Nephron progenitor cell (in vitro differentiated cells): ENCODE data around the gene ETDC.
"Not testable (repeated sequence)": the region's sequence is repeated elsewhere in the genome, so short reads cannot be mapped to it uniquely, and the experiment has no call there.

Experiments
- DNase-seq: peaks from one replicate; pipeline ENCODE4 v3.0.0; 2021
- H3K27ac Mint-ChIP-seq: 2 replicates; pipeline ENCODE4 v1.8.0; 2021; ENCODE audit warnings: mild to moderate bottlenecking, moderate library complexity, mixed read lengths
- H3K27me3 Mint-ChIP-seq: 2 replicates; pipeline ENCODE4 v1.8.0; 2021; ENCODE audit warnings: mild to moderate bottlenecking, low read depth, mixed read lengths; ENCODE audit not compliant: poor library complexity
- H3K36me3 Mint-ChIP-seq: 2 replicates; pipeline ENCODE4 v1.8.0; 2021; ENCODE audit warnings: low read depth, mixed read lengths
- H3K4me1 Mint-ChIP-seq: 2 replicates; pipeline ENCODE4 v1.8.0; 2021; ENCODE audit warnings: mixed read lengths
- H3K4me3 Mint-ChIP-seq: 2 replicates; pipeline ENCODE4 v1.8.0; 2021; ENCODE audit warnings: mild to moderate bottlenecking, moderate library complexity, mixed read lengths
- H3K9me3 Mint-ChIP-seq: 2 replicates; pipeline ENCODE4 v1.8.0; 2021; ENCODE audit warnings: mild to moderate bottlenecking, moderate library complexity, mixed read lengths
- CTCF ChIP-seq: fragments of 200-600 bp; sonication (generic); IDR thresholded peaks from 2 replicates; pipeline ENCODE4 v1.5.0; 2021; ENCODE audit warnings: antibody characterized with exemption

Gene ETDC

GRCh38 chrX:135308345-135308855 is 880 bp upstream of the ETDC start:
- H3K27me3 Mint-ChIP-seq = peaks cover 3% of the 10 kb centered on the region
- H3K36me3 Mint-ChIP-seq = no peaks in the 10 kb centered on the region
- no peaks in the 10 kb centered on the region for H3K4me1 Mint-ChIP-seq
- H3K4me3 Mint-ChIP-seq = no peak overlapping the region
- H3K27ac Mint-ChIP-seq = no peak overlapping the region
- peaks cover 49% of the 10 kb centered on the region for H3K9me3 Mint-ChIP-seq
- no peak for DNase-seq
- no peak for TF ChIP-seq CTCF

GRCh38 chrX:135315864-135316263 is 6.6 kb downstream of the ETDC start:
- Mint-ChIP-seq H3K4me3 (no peak overlapping the region), H3K27me3 (no peaks in the 10 kb centered on the region), H3K9me3 (peaks cover 91% of the 10 kb centered on the region)

GRCh38 chrX:135324463-135324862 is 15.2 kb downstream of the ETDC start:
- Mint-ChIP-seq H3K27me3 (no peaks in the 10 kb centered on the region), H3K36me3 (peaks cover 65% of the 10 kb centered on the region), H3K4me1 (no peaks in the 10 kb centered on the region), H3K27ac (no peak overlapping the region), H3K9me3 (peaks cover 75% of the 10 kb centered on the region), H3K4me3 (no peak overlapping the region)
- DNase-seq = no peak
- TF ChIP-seq CTCF = no peak

More at GRCh38 chrX:135315864-135316263, 6.6 kb downstream of the ETDC start:
- DNase-seq = no peak
- H3K27ac Mint-ChIP-seq = no peak overlapping the region
- peaks cover 45% of the 10 kb centered on the region for H3K36me3 Mint-ChIP-seq
- H3K4me1 Mint-ChIP-seq = no peaks in the 10 kb centered on the region
- TF ChIP-seq CTCF = no peak

- not testable (repeated sequence) for H3K27ac Mint-ChIP-seq, H3K27me3 Mint-ChIP-seq, H3K4me1 Mint-ChIP-seq, H3K4me3 Mint-ChIP-seq, DNase-seq
- Mint-ChIP-seq H3K9me3 (peaks cover 74% of the 10 kb centered on the region), H3K36me3 (peaks cover 69% of the 10 kb centered on the region)
Measured at GRCh38 chrX:135325036-135325818, 15.9 kb downstream of the ETDC start.

- DNase-seq = no peak
Measured at GRCh38 chrX:135327299-135327698, 18.0 kb downstream of the ETDC start.

More at GRCh38 chrX:135327299-135327698, 18.0 kb downstream of the ETDC start:
- Mint-ChIP-seq H3K36me3 (peaks cover 49% of the 10 kb centered on the region), H3K27me3 (peaks cover 3% of the 10 kb centered on the region), H3K27ac (no peak overlapping the region), H3K4me1 (peaks cover 23% of the 10 kb centered on the region), H3K9me3 (peaks cover 64% of the 10 kb centered on the region), H3K4me3 (no peak overlapping the region)
- TF ChIP-seq CTCF = no peak
